SK-N-MC (cell line): ENCODE data around the gene GET4.

ENCODE experiments used
- FOXP2 ChIP-seq: optimal IDR thresholded peaks from 2 replicates; pipeline ENCODE3; 2011; ENCODE audit warnings: mild to moderate bottlenecking, moderate library complexity; ENCODE audit not compliant: insufficient read depth; ENCODE audit errors: extremely low read length, control extremely low read depth
- POLR2AphosphoS5 ChIP-seq: IDR thresholded peaks from 2 replicates; pipeline ENCODE4 v1.6.1; 2012; ENCODE audit warnings: mild to moderate bottlenecking, low read depth, low read length, borderline replicate concordance

DNA sequence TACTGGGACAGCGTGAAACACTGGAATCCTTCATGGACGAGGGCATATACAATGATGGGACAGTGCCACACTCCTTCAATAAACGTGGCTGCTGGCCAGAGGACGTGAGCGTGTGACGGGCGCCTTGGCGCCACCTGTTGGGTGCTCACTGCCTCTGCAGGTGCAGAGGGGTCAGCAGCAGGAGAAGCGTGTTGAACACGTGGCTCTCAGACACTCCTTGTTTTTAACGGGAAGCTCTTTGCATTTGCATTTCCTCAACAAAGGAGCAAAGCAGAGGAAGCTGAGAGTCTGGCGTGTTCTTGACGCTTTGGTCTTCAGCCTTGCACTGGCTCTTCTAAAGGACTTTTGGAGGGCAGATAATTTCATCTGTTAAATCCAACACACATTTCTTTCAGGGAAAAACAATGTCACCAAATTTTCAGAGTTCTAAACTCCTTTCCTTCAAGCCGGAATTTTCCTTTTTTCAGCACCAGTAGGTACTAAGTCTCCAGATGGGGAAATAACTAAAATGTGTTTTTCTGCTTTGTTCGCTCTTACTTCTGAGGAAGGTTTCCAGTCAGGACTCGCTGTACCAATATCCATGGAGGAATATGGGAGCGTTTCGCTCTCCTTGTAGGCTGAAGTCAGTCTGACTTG is 2.9 kb upstream of the GET4 start:
- TF ChIP-seq POLR2AphosphoS5 (no peak; the same call in 1 of the 2 replicates), FOXP2 (no peak)
